HG03521 (cell line): ENCODE measurements around the gene CLCA2.

Experiments used
- ATAC-seq: cut with Tn5 transposase; IDR thresholded peaks from one replicate; pipeline ENCODE4 v1.9.1; 2021; ENCODE audit warnings: mild to moderate bottlenecking, moderate library complexity; ENCODE audit not compliant: unreplicated experiment

The CLCA2 gene, protein sequence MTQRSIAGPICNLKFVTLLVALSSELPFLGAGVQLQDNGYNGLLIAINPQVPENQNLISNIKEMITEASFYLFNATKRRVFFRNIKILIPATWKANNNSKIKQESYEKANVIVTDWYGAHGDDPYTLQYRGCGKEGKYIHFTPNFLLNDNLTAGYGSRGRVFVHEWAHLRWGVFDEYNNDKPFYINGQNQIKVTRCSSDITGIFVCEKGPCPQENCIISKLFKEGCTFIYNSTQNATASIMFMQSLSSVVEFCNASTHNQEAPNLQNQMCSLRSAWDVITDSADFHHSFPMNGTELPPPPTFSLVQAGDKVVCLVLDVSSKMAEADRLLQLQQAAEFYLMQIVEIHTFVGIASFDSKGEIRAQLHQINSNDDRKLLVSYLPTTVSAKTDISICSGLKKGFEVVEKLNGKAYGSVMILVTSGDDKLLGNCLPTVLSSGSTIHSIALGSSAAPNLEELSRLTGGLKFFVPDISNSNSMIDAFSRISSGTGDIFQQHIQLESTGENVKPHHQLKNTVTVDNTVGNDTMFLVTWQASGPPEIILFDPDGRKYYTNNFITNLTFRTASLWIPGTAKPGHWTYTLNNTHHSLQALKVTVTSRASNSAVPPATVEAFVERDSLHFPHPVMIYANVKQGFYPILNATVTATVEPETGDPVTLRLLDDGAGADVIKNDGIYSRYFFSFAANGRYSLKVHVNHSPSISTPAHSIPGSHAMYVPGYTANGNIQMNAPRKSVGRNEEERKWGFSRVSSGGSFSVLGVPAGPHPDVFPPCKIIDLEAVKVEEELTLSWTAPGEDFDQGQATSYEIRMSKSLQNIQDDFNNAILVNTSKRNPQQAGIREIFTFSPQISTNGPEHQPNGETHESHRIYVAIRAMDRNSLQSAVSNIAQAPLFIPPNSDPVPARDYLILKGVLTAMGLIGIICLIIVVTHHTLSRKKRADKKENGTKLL

GRCh38 chr1:86423873-86424272 lies at the start of gene CLCA2:
TSS of gene CLCA2 (plus strand) at chr1:86424171. CDS start at chr1:86424248, 77 bp downstream.
- no peak for ATAC-seq

GRCh38 chr1:86375688-86376087 lies 48.3 kb upstream of the CLCA2 start:
- ATAC-seq = no peak

DNA sequence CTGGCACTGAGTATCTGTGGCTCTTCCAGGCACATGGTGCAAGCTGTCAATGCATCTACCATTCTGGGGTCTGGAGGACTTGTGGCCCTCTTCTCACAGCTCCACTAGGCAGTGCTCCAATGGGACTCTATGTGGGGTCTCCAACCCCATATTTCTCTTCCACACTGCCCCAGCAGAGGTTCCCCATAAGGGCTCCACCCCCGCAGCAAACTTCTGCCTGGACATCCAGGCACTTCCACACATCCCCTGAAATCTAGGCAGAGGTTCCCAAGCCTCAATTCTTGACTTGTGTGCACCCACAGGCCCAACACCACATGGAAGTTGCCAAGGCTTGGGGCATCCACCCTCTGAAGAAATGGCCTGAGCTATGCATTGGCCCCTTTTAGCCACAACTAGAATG lies 46.6 kb upstream of the CLCA2 start:
- ATAC-seq = no peak

GRCh38 chr1:86378813-86379212 lies 45.2 kb upstream of the CLCA2 start:
- ATAC-seq = no peak

GRCh38 chr1:86380257-86380861 lies 43.6 kb upstream of the CLCA2 start:
- no peak for ATAC-seq

DNA sequence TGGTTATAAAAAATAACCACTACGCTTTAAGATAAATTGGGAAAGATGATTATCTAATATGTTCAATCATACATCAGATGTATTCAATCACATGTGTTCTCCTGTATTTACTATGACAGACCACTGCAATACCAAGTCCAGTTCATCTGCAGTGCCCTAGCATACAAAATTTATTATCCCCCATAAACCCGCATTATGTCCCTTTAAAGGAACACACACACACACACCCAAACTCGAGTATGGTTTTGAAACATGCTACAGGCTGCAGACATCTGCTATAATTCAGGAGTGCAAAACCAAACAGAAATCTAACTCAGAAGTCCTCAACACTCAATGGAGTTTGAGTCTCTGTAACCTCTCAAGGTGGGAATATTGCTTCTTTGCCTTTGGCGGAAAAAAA lies 42.7 kb upstream of the CLCA2 start:
- ATAC-seq = no peak

DNA sequence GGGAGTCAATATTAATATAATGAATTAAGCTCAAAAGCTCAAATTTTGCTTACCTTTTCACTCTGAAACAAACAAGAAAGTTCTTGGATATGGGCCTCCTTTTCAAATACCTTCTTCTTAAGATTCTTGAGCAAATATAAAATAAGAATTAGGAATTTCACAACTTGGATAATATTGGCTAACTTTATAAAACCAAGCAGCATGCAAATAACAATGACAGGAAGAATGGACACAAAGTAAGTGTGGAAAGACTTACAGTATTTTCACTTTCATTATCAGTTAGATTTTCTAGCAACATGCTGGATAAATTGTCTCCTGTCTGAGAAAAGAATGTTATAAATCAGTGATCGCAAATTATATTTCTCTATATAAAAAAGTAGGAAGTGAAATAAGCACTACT lies 41.1 kb upstream of the CLCA2 start:
- no peak for ATAC-seq

- ATAC-seq = no peak
These were observed 35.9 kb upstream of the CLCA2 start for GRCh38 chr1:86387916-86388627.

DNA sequence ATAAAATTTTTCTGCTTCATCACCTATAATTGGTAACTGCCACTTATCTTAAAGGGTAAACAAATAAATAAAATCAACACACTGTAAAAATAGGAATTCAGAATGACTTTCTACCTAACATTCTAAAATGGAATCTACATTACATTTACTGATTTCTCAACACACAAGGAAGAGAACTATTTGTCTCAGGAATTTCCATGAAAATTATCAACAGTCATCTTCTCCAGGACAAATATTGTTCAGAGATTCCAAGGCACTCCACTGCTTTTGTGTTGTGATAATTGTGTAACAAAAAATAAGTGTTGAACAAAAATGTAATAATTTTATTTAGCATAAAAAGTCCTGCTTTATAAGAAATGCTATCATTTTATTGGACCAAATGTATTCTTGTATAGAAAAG lies 35.2 kb upstream of the CLCA2 start:
- no peak for ATAC-seq

DNA sequence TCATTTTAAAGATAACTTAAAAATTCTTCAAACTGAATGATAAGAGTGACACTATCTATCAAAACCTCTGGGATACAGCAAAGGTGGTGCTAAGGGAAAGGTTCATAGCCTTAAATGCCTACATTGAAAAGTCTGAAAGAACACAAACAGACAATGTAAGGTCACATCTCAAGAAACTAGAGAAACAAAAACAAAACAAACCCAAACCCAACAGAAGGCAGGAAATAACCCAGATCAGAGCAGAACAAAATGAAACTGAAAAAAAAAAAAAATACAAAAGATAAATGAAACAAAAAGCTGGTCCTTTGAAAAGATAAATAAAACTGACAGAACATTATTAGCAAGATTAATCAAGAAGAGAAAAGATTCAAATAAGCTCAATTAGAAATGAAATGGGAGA lies 34.7 kb upstream of the CLCA2 start:
- peak; percentile 77 for ATAC-seq

DNA sequence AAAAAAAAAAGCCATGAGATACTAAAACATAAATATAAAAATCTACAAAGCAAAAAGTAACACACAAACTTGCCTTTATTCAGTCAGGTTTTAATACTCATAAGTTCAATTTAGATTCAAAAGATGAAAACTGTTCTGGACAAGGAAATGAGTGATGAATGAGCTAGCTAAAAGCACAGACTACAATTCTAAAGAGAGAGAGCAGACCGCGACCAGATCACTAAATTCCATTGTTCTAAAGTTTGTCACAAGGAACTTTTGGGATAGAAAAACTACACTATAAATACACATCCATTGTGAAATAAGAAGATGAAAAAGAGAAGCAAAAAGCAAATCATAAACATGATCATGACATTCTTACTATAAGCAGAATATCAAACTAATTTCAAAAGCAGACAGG lies 29.6 kb upstream of the CLCA2 start:
- no peak for ATAC-seq

- ATAC-seq = peak; percentile 100
These were observed 28.0 kb upstream of the CLCA2 start, which contains the start of gene ODF2L for GRCh38 chr1:86395751-86396497. TSS of gene ODF2L (minus strand) at chr1:86396323. CDS start at chr1:86387027, 9,296 bp downstream.

DNA sequence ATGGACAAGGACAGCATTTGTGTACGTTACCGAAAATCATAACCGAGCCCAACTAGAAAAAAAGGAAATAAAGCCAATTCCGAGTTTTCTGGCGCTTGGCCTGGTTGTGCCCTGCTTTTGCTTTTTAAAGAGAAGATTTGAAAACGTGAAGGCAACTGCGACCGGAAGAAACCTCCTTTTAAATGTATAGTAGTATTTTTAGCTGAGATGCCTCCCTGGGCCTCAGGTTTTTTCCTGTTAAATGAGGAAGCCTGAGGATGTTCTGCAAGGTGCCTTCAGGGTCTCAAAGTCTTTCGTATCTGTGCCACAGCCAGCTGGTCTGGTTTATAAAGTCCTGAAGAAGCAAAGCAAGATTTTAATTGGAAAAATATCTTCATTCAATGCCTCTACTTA lies 27.5 kb upstream of the CLCA2 start:
- peak; percentile 5 for ATAC-seq

- ATAC-seq = no peak
These were observed 14.5 kb upstream of the CLCA2 start for GRCh38 chr1:86409416-86410021.

GRCh38 chr1:86410879-86411278 lies 13.1 kb upstream of the CLCA2 start:
- ATAC-seq = no peak

DNA sequence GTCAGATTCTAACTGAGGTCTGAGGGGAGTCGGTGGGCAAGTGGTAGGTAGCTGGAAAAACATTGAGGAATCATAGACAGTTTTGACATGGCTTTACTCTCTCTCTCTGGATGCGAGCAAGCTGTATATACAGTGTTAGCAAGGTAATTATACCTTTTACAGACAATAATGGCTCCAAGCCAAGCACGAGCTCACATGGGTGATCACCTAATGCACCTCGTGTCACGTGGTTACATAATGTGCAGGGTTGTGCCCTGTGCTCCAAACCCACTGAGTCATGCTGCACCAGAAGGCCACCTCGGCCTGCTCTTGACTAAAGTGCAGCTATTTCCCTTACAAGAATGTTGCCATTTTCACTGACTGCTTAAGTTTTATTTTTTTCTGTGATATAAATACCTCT lies 7.6 kb upstream of the CLCA2 start:
- no peak for ATAC-seq

DNA sequence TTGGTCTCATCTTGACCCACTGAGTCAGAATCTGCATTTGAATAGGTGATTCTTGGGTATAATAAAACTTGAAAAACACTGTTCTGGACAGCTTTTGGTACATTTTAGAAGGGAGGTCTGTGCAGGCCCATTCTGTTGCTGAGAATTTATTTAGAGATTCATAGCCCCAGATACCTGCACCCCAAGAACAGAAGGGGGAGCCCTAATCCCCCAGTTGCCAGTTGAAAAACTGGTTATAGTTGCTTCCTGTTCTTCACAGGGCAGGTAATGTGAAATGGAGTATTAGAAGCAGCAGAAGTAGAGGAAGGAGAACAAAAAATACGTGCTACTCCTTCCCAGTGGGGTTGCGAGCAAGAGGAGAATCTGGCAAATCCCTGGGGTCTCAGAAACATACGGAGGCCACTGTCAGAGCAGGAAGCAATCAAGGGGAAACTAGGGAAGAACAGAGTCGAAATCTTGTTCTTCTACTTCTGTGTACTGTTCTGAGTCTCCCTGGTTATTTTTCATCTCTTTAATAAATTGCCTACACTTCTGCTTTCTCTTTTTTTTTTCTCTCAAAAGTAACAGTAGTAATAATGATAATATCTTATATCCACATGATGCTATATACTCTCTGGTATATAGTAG lies 4.6 kb upstream of the CLCA2 start:
- peak; percentile 79 for ATAC-seq

GRCh38 chr1:86421601-86422280 lies 2.2 kb upstream of the CLCA2 start:
- ATAC-seq = no peak

DNA sequence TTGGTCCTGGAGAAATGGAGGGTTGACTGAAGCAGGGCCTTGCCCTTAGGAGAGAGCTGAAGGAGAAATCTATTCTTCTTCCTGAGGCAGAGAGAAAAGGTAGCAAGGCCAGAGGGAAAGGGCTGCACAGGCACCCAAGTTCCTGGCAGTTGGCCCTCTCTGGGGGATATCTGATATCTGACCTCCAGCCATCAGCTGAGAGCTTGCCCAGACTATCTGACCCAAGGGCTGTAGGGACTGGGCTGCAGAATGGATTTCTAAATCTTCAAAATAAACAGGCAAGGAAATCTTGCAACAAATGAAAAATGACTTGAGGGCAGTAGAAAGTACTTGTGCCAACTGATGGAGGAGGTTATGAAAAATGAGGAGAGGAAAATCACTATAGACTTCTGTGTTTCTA lies 498 bp upstream of the CLCA2 start:
- ATAC-seq = no peak
